ENCODE measurements around the gene RCE1.

RCE1 gene

DNA sequence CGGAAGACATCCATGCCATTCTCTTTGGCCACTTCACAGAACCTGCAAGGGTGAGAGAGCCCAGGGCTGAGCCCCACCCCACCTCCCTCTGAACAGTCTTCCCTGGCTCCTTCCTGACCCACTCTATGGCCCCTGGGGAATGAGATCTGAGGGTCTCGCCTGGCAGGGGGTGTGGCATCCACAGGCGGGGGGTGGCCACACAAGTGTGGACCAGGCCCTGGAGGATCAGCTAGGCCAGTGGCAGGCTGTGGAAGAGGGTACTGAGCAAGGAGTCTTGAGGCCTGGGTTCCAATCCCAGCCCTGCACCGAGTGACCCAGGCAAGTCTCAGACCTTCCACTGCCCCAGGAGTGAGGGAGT lies 8.0 kb downstream of the RCE1 start:
- no peak for DNase-seq
- Mint-ChIP-seq H3K36me3 (ENCODE audit: low read depth) (no peaks in the 10 kb centered on the region), H3K27ac (no peak overlapping the region), H3K4me3 (no peak overlapping the region), H3K4me1 (peaks cover 15% of the 10 kb centered on the region), H3K27me3 (ENCODE audit: low read depth, poor library complexity) (no peaks in the 10 kb centered on the region), H3K9me3 (no peaks in the 10 kb centered on the region)
- TF ChIP-seq, protein P1, sequence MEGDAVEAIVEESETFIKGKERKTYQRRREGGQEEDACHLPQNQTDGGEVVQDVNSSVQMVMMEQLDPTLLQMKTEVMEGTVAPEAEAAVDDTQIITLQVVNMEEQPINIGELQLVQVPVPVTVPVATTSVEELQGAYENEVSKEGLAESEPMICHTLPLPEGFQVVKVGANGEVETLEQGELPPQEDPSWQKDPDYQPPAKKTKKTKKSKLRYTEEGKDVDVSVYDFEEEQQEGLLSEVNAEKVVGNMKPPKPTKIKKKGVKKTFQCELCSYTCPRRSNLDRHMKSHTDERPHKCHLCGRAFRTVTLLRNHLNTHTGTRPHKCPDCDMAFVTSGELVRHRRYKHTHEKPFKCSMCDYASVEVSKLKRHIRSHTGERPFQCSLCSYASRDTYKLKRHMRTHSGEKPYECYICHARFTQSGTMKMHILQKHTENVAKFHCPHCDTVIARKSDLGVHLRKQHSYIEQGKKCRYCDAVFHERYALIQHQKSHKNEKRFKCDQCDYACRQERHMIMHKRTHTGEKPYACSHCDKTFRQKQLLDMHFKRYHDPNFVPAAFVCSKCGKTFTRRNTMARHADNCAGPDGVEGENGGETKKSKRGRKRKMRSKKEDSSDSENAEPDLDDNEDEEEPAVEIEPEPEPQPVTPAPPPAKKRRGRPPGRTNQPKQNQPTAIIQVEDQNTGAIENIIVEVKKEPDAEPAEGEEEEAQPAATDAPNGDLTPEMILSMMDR (IDR thresholded peaks at IDR 0.05): no peak

DNA sequence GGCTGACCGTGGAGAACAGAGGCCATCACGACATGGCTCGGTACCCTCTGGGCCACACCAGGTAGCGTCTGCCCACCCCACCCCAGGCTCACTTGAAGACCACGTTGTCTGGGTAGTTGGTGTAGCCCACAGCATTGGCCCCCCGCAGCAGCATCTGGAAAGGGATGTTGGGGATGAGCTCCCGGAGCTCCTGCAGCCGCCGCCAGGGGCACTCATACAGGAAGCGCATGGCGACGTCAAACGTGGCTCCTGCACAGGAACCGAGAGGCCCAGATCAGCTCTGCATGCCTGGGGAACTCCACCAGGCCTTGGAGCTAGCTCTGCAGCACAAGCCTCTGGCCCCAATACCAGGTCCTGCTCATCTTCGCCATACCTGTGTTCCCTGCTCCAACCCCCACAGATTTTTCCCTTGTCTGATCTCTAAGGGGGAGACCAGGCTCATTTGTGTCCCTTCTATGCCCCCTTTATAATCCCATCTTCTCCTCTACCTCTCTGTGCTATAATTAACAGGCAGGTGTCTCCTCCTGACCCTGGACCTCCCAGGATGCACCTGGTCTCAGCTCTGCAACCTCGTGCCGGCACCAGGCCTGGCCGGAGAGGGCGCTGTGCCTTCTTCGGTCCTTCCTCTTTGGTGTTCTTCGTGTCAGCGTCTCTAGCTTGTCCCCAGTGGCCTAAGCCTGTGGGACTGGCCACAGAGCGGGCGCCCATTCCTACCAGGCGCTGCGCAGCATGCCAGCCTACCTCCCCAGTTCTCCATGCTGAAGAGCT lies 8.6 kb downstream of the RCE1 start:
- Mint-ChIP-seq H3K4me3 (no peak overlapping the region), H3K27ac (no peak overlapping the region), H3K4me1 (peaks cover 15% of the 10 kb centered on the region), H3K9me3 (no peaks in the 10 kb centered on the region), H3K36me3 (ENCODE audit: low read depth) (no peaks in the 10 kb centered on the region), H3K27me3 (ENCODE audit: low read depth, poor library complexity) (no peaks in the 10 kb centered on the region)
- TF ChIP-seq, protein P1 (IDR thresholded peaks at IDR 0.05): no peak
- no peak for DNase-seq

DNA sequence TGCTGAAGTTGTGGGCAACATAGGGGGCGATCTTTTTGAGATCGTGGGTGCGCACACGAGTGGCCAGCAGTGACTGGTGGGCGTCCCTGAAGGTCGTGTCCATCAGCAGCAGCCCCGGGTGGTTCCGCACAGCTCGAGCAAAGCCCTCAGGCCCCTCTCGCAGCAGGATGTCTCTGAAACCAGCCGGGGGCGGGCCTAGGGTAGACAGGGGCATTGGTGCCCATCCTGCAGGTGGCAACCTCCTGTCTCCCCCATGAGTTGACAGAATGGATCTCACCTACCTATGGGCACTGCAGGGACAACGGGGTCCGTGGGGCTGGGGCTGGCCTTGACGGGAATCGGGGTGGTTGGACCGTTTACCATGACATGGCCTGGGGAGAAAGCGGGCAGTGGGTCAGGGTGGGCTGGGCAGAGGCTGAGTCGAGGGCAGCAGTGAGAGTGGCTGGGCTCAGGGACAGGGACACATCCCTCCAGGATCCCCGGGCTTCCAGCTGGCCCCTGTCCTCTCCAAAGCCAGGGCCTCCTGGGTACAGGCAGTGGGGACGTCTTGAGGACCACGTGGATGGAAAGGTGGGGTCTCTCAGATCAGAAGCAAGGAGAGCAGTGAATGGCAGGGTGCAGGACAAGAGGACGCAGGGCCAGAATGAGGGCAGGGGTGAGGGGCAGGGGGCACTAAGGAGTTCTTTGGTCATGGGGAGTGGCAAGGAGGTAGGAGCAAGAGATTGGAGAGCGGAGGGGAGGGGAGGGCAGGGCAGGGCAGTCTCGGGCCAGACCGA lies 9.4 kb downstream of the RCE1 start:
- Mint-ChIP-seq H3K4me3 (no peak overlapping the region), H3K27ac (no peak overlapping the region), H3K9me3 (no peaks in the 10 kb centered on the region), H3K4me1 (peaks cover 15% of the 10 kb centered on the region), H3K36me3 (ENCODE audit: low read depth) (no peaks in the 10 kb centered on the region), H3K27me3 (ENCODE audit: low read depth, poor library complexity) (no peaks in the 10 kb centered on the region)
- TF ChIP-seq, protein P1 (IDR thresholded peaks at IDR 0.05): no peak
- DNase-seq: no peak

DNA sequence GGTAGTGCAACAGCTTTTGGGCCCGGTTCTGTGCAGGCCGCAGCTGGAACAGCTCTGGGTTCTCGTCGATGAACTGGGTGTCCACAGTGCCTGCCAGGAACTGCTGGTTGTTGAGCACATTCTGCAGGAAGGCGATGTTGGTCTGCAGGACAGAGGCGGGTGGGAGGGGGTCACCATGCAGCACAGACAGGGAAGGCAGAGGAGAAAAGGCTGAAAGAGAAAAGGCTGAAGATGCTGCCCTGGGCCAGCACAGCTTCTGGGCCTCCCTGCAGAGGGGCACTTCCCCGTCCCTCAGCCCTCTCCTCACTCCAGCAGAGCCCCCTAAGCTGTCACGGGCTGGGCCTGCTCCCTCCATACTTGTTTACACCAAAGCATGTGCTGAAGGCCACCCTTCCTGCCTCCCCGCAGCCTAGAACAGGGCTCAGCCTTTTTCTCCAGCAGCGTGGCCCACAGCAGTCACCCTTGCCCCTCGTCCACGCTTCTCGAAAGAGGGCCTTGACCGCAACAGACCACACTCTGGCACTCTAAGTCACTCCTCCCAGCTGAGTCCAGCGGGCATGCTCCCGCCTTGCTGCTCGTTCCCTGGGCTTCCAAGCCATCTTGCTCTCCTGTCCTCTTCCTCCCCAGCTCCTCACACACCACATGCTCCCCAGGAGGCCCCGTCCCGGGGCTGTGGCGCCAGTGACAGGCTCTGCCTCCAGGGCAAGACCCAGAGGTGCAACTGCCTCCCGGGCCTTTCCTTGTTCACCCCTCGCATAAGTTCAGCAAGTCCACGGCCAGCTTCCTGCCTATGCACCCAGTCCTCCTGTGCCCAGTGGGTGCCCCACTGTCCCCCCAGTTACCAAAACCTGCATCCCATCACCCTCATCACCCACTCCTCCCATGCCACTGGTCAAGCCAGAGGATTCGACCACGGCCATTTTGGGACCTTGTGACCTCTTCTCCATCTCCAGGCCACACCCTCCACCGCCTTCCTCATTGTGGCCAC lies 10.3 kb downstream of the RCE1 start:
- H3K4me3 Mint-ChIP-seq: no peak overlapping the region
- no peak overlapping the region for H3K27ac Mint-ChIP-seq
- DNase-seq: no peak

DNA sequence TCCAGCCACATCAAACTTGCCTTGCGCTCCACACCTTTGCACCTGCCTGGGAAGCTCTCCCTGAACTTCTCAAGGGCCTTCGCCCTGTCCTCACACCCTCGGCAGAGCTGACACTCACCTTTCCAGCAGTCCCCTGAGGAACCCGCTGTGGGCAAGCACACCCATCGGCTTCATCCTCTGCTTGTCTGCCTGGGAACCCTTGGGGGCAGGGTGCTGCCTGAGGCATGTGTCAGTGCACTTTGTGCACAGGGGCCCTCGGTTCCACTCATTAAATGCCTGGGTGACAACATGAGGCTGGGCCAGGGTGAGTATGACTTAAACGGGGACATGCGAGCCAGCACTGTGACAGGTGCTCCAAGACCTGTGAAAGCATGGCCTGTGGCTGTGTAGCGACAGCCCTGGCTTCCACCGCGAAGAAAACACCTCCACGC lies 11.0 kb downstream of the RCE1 start:
- no peak for DNase-seq
- Mint-ChIP-seq H3K4me1 (peaks cover 15% of the 10 kb centered on the region), H3K27ac (no peak overlapping the region), H3K36me3 (ENCODE audit: low read depth) (no peaks in the 10 kb centered on the region), H3K9me3 (no peaks in the 10 kb centered on the region), H3K27me3 (ENCODE audit: low read depth, poor library complexity) (no peaks in the 10 kb centered on the region), H3K4me3 (no peak overlapping the region)
- TF ChIP-seq, protein P1 (IDR thresholded peaks at IDR 0.05): no peak

More for the DNA sequence above, 10.3 kb downstream of the RCE1 start:
- Mint-ChIP-seq H3K4me1 (peaks cover 15% of the 10 kb centered on the region), H3K36me3 (ENCODE audit: low read depth) (no peaks in the 10 kb centered on the region), H3K9me3 (no peaks in the 10 kb centered on the region), H3K27me3 (ENCODE audit: low read depth, poor library complexity) (no peaks in the 10 kb centered on the region)
- TF ChIP-seq, protein P1 (IDR thresholded peaks at IDR 0.05): no peak
